Liver (tissue), 2 donors: ENCODE measurements around the gene AGL.

Experiments used
- SP1 ChIP-seq: IDR thresholded peaks from 2 replicates; pipeline ENCODE4 v1.6.1; 2018; ENCODE audit warnings: antibody characterized with exemption, mild to moderate bottlenecking
- YY1 ChIP-seq: IDR thresholded peaks from 2 replicates; pipeline ENCODE4 v1.6.1; 2016; ENCODE audit warnings: antibody characterized with exemption, mild to moderate bottlenecking
- donor health status: healthy.

DNA sequence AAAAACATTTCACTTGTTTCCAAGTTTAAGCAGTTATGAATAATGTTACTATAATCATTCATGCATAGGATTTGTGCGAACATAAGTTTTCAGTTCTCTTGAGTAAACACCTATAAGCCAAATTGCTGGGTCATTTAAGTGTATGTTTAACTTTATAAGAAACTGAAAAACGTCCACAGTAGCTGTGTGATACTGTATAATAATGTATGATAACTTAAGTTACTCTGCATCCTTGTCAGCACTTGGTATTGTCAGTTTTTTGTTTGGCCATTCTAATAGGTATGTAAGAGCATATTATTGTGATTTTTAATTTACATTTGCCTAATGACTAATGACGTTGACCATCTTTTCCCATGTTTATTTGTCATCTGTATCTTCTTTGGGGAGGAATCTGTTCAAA, 105.2 kb downstream of the AGL start:
- no peak for TF ChIP-seq YY1
- no peak for TF ChIP-seq SP1
